EL (cell line): ENCODE data around the gene GRIN3B.
A peak's percentile ranks its signal among the peaks of the same experiment; 100 is the strongest.
"Not testable (repeated sequence)": the region's sequence is repeated elsewhere in the genome, so short reads cannot be mapped to it uniquely, and the experiment has no call there.

ENCODE experiments used
- DNase-seq: peaks from one replicate; pipeline ENCODE4 v3.0.0-alpha.2; 2016

The GRIN3B gene

DNA sequence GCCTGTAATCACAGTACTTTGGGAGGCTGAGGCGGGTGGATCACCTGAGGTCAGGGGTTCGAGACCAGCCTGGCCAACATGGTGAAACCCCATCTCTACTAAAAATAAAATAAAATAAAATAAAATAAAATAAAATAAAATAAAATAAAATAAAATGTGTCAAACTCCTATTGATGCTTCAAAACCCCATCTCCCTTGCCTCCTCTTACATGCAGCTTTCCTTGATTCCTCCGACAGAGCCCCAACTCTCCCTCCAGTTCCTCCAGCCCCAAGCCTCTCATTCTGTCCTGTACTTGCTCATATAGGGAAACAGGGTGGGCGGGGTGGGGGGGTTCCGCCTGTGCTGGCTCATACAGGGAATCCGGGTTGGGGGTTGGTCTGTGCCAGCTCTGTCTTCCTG is 24.9 kb downstream of the GRIN3B start:
- DNase-seq, result not testable (repeated sequence)

DNA sequence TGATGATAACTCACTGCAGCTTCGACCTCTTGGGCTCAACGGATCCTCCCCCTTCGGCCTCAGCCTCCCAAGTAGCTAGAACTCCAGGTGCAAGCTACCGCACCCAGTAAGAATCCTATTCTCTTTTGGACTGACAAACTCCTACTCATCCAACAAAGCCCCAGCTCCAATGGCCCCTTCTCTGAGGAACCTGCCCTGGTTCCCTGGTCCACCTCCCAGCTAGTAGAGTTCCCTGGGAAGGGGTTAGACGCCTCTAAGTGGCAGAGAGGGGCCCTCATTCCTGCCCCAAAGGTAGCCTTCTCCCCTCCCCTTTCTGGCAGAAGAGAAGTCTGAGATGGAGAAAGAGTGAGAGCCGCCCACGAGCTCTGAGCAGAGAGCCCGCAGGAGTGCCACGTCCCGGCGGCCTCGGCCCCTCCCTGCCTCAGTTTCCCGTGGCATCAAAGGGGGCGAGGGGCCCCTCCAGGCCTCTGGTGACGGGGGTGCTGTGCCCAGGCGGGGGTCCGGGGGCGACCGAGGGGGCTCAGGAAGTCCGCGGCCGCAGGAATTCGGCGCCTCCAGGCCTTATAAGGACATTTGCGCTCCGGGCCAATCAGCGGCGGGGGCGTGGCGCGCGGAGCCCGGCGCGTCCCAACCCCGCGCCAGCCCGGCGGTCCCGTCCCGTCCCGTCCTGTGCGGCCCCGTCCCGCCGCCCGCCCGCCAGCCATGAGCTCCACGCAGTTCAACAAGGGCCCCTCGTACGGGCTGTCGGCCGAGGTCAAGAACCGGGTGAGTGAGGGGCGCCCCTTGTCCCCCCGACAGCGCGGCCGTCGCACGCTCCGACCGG is 26.0 kb downstream of the GRIN3B start, which contains the start of gene CNN2:
Gene CNN2, plus strand, starts transcription at position 649 of the 823 bp plus-strand sequence. Its CDS starts 54 bp downstream, at position 703.
- peak; percentile 81 for DNase-seq

- DNase-seq, result peak; percentile 38
These were observed 26.8 kb downstream of the GRIN3B start for GRCh38 chr19:1026783-1027649.

- DNase-seq, result no peak
These were observed 27.4 kb downstream of the GRIN3B start for GRCh38 chr19:1027650-1028061.

GRCh38 chr19:1028062-1028926 is 28.1 kb downstream of the GRIN3B start:
- DNase-seq, result peak; percentile 98

- DNase-seq, result no peak
These were observed 32.1 kb downstream of the GRIN3B start for GRCh38 chr19:1032264-1032867.

DNA sequence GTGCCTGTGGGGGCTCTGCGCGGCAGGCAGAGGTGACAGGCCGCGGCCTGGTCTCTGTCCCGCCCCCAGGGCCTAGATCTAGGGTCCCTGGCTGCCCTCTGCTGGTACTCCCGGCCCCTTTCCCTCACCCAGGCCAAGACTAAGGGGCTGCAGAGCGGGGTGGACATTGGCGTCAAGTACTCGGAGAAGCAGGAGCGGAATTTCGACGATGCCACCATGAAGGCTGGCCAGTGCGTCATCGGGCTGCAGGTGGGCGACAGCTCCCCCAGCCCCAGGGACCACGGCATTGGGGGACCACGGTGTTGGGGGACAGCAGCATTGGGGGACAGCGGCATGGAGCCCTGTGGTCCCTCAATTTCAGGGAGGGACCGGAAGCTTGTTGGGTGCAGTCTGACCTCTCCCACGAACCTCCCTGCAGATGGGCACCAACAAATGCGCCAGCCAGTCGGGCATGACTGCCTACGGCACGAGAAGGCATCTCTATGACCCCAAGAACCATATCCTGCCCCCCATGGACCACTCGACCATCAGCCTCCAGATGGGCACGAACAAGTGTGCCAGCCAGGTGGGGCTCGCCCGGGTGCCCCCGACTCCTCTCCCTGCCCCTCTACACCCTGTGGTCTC is 35.9 kb downstream of the GRIN3B start:
- peak; percentile 14 for DNase-seq

DNA sequence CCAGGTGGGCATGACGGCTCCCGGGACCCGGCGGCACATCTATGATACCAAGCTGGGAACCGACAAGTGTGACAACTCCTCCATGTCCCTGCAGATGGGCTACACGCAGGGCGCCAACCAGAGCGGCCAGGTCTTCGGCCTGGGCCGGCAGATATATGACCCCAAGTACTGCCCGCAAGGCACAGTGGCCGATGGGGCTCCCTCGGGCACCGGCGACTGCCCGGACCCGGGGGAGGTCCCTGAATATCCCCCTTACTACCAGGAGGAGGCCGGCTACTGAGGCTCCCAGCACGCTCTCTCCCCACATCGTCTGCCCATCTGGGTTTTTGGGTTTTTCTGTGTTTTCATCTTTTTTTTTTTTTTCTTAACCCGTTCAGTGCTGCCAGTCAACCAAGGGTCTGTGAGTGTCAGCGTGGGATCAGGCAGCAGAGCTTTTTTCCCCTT is 37.4 kb downstream of the GRIN3B start:
- no peak for DNase-seq

- DNase-seq, result peak; percentile 31
These were observed 38.9 kb downstream of the GRIN3B start for GRCh38 chr19:1038978-1039645.

GRCh38 chr19:1039646-1040475 is 39.6 kb downstream of the GRIN3B start, which contains the start of gene ABCA7:
Gene ABCA7 (plus strand): TSS chr19:1040107. CDS start chr19:1041362, 1,255 bp downstream.
- DNase-seq, result peak; percentile 97

DNA sequence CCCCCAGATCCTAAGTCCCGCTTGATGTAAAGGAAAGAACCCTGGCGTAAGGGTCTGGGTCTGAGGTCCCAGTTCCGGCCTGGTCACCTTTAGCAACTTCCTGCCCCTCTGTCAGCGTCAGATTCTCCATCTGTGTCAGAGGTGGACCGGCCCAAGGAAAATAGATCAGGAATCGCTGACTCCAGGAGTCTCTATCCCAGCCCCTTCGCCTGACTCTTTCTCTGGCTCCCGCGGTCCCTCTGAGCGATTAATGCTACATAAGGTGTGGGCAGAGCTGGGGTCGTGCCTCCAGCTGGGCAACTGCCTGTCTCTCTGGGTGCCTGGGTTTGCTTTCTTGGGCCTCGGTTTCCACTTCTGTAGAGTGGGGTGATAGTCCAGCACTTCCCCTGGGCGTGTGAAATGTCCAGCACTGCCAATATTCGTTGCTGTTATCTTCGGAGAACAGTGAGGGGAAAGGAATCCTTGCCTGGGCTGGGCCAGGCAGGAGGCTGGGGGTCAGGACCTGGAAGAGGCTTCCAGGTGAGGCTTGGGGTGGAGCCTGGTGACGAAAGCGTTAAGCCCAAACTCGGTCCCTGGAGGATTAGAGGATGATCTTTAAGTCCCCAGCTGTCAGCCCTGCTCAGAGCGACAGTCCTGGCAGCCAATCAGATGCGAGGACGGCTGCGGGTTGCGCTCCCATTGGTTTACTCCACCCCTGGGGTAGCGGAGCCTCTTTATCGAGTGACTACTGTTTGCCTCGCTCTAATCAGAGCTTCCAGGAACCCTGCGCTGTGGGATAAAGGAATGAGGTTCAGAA is 40.5 kb downstream of the GRIN3B start:
- peak; percentile 94 for DNase-seq

DNA sequence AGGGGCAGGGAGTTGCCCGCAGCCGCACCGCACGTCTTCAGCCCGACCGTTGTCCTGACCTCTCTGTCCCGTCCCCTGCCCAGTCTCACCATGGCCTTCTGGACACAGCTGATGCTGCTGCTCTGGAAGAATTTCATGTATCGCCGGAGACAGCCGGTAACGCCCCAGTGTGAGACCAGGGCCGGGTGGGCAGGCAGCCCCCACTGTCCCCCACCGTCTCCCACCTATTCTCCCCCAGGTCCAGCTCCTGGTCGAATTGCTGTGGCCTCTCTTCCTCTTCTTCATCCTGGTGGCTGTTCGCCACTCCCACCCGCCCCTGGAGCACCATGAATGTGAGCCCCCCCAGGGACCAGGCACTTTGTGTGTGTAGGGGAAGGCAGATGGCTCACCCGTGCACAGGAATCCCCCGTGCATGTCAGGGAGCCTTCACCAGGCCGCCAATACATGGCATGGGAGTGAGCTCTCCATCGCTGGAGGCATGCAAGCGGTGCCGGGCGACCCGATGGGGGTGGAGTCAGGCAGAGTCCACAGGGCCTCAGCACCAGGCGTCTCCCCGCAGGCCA is 41.1 kb downstream of the GRIN3B start:
- DNase-seq, result no peak

DNA sequence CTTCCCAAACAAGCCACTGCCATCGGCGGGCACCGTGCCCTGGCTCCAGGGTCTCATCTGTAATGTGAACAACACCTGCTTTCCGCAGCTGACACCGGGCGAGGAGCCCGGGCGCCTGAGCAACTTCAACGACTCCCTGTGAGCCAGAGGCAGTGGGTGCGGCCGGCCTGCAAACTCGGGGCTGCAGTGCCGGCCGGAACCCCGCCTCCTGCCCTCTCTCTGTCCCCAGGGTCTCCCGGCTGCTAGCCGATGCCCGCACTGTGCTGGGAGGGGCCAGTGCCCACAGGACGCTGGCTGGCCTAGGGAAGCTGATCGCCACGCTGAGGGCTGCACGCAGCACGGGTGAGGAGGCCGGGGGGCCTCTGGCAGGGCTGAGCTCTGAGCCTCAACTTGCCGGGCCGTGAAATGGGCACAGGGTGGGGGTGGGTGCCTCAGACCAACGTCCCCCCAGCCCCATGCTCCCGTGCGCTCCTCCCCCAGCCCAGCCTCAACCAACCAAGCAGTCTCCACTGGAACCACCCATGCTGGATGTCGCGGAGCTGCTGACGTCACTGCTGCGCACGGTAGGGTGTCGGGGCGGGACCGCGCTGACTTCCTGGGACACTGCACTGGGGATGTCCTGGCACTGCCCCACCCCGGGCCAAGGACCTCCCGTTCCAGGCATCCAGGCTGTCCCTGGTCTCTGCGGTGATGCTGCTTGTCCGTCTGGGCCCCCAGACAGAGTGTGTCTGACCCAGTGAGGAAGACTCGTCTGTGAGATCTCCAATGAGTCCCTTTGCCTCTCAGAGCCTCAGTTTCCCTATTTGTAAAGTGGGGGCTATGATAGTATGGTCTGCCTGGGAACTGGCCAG is 41.8 kb downstream of the GRIN3B start:
- no peak for DNase-seq

- DNase-seq, result no peak
These were observed 42.7 kb downstream of the GRIN3B start for GRCh38 chr19:1042689-1043511.

DNA sequence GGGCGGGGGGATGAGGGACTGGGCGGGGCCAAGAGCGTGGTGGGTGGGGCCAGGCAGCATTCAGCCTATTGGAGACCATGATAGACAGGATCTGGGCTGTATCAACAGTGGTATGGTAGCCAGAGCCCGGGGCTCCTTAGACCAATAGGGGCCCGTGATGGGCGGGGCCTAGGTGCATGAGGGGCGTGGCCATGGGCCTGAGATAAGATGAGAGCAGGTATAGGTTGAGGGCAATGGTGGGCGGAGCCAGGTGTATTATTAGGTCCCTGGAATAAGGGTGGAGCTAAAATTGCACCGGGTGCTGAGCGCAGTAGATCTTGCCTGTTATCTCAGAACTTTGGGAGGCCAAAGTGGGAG is 45.0 kb downstream of the GRIN3B start:
- DNase-seq, result no peak

GRCh38 chr19:1046117-1046626 is 46.0 kb downstream of the GRIN3B start:
- DNase-seq, result no peak
